ENCODE data around the gene ANK3.

The ANK3 gene

DNA sequence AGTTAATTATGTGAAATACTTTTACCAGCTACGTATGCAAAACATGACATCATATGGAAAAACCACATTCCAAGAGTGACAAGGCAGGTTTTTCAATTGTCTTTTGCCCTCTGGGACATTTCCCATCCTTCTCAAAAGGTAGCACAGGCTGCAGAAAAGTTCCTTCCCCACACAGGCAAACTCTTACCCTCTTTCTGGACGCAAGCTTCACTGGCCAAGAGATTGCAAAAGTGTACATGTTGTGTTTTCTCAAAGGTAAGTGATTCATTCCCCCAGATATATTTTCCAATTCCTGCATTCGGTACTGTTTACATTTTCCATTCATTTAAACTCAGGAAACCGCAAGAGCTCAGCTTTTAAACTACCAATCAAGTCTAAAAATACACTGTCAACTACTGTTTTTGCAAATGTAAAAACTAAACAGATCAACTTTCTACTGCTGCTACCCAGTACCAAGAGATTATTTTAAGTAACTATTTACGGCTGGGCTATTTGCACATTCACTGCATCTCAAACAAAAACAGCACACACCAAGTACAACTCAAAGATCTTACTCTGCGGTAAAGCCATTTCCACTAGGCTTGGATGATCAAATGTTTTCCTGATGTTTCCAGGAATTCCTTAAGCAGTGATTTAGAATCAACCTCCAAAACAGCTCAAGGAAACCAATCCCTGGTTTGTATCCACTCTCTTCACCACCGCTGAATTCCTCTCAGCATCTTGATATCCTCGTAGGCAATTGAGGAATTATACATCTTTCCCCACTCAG, 249.7 kb downstream of the ANK3 start:
- H3K27ac ChIP-seq (ENCODE audit: low read depth in 2 of 2, low read length in 2 of 2): peak overlapping the region; percentile 65 to 75
- peaks cover 8 to 18% of the 10 kb centered on the region in 2 donors for H3K4me1 ChIP-seq (ENCODE audit: control insufficient read depth in 2 of 2, insufficient read depth in 2 of 2, low read length in 2 of 2)
- peak overlapping the region; percentile 42 to 43 for H3K4me3 ChIP-seq (ENCODE audit: low read length in 2 of 2)
- H3K9me3 ChIP-seq (ENCODE audit: control insufficient read depth in 2 of 2, low read length in 2 of 2): no peaks in the 10 kb centered on the region
- no peaks in the 10 kb centered on the region for H3K36me3 ChIP-seq (ENCODE audit: control insufficient read depth in 2 of 2, insufficient read depth in 2 of 2, low read length in 2 of 2)
- no peaks in the 10 kb centered on the region for H3K27me3 ChIP-seq (ENCODE audit: control insufficient read depth in 2 of 2, insufficient read depth in 2 of 2, low read length in 2 of 2)
- H3K9ac ChIP-seq (ENCODE audit: low read depth in 1 of 2, low read length in 2 of 2): no peak overlapping the region

DNA sequence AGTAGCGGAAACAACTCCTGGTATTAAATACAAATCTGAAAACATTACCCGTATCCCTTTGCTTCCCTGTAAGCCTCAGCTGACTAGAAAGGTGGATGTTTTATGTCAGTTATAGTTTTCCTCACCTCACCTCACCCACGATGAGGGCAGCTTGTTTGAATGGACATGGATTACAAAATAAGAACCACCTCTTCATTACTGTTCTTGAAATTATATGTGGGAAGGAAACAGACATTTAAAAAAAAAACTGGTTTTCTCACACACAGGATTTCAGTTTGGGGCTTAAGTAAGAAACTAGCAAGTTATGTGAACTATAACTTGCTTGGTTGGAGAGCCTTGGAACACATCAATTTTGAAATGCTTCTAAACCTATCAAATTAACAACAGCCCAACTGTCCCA, 250.4 kb downstream of the ANK3 start:
- Histone ChIP-seq H3K36me3 (ENCODE audit: control insufficient read depth in 2 of 2, insufficient read depth in 2 of 2, low read length in 2 of 2) (no peaks in the 10 kb centered on the region), H3K9me3 (ENCODE audit: control insufficient read depth in 2 of 2, low read length in 2 of 2) (no peaks in the 10 kb centered on the region), H3K4me3 (ENCODE audit: low read length in 2 of 2) (peak overlapping the region; percentile 42 to 43), H3K4me1 (ENCODE audit: control insufficient read depth in 2 of 2, insufficient read depth in 2 of 2, low read length in 2 of 2) (peaks cover 8 to 18% of the 10 kb centered on the region in 2 donors), H3K9ac (ENCODE audit: low read depth in 1 of 2, low read length in 2 of 2) (no peak overlapping the region), H3K27me3 (ENCODE audit: control insufficient read depth in 2 of 2, insufficient read depth in 2 of 2, low read length in 2 of 2) (no peaks in the 10 kb centered on the region), H3K27ac (ENCODE audit: low read depth in 2 of 2, low read length in 2 of 2) (no peak overlapping the region)

DNA sequence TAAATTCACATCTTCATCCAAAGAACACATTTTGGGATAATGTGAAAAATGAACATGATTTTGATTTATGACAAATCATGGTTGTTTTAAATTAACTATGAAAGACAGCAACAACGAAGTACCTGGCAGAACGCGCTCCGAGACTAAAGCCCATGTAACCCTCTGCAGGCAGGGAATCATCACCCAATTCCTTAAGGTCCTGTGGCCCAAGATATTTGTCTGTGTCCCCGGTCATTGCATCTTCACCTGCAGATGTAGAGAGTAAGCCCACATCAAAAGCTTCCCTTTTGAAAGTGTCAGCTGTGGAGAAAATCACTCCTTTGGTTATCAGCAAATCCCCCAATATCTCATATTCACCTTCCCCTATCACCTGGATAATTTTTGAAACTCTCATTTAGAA, 250.8 kb downstream of the ANK3 start:
- H3K4me1 ChIP-seq (ENCODE audit: control insufficient read depth in 2 of 2, insufficient read depth in 2 of 2, low read length in 2 of 2): peaks cover 8 to 18% of the 10 kb centered on the region in 2 donors
- no peaks in the 10 kb centered on the region for H3K9me3 ChIP-seq (ENCODE audit: control insufficient read depth in 2 of 2, low read length in 2 of 2)
- no peaks in the 10 kb centered on the region for H3K36me3 ChIP-seq (ENCODE audit: control insufficient read depth in 2 of 2, insufficient read depth in 2 of 2, low read length in 2 of 2)
- H3K27ac ChIP-seq (ENCODE audit: low read depth in 2 of 2, low read length in 2 of 2): no peak overlapping the region
- H3K9ac ChIP-seq (ENCODE audit: low read depth in 1 of 2, low read length in 2 of 2): no peak overlapping the region
- H3K27me3 ChIP-seq (ENCODE audit: control insufficient read depth in 2 of 2, insufficient read depth in 2 of 2, low read length in 2 of 2): no peaks in the 10 kb centered on the region
- peak overlapping the region; percentile 42 to 43 for H3K4me3 ChIP-seq (ENCODE audit: low read length in 2 of 2)

DNA sequence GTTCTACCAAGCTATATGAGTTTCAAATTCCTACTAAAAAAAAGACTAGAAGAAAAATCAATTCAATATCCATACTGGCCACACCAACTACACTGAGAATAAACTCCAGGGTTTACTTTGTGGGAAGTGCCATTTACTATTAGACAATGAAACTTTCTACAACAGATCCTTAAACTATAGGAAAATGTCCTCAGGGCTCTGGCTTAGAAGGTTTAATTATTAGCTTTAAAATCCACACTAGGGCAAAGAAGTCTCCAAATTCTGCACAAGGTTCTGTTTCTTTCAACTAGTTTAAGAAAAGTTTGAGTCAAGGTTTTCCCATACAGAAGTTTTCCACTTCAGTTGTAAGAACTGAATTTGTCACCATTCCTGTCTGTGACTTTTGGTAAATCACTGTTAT, 251.6 kb downstream of the ANK3 start:
- no peaks in the 10 kb centered on the region for H3K27me3 ChIP-seq (ENCODE audit: control insufficient read depth in 2 of 2, insufficient read depth in 2 of 2, low read length in 2 of 2)
- H3K27ac ChIP-seq (ENCODE audit: low read depth in 2 of 2, low read length in 2 of 2): peak overlapping the region in 1 of 2 donors; percentile 28
- H3K4me3 ChIP-seq (ENCODE audit: low read length in 2 of 2): peak overlapping the region in 1 of 2 donors; percentile 33
- H3K9ac ChIP-seq (ENCODE audit: low read depth in 1 of 2, low read length in 2 of 2): no peak overlapping the region
- H3K4me1 ChIP-seq (ENCODE audit: control insufficient read depth in 2 of 2, insufficient read depth in 2 of 2, low read length in 2 of 2): peaks cover 8 to 16% of the 10 kb centered on the region in 2 donors
- no peaks in the 10 kb centered on the region for H3K36me3 ChIP-seq (ENCODE audit: control insufficient read depth in 2 of 2, insufficient read depth in 2 of 2, low read length in 2 of 2)
- no peaks in the 10 kb centered on the region for H3K9me3 ChIP-seq (ENCODE audit: control insufficient read depth in 2 of 2, low read length in 2 of 2)

DNA sequence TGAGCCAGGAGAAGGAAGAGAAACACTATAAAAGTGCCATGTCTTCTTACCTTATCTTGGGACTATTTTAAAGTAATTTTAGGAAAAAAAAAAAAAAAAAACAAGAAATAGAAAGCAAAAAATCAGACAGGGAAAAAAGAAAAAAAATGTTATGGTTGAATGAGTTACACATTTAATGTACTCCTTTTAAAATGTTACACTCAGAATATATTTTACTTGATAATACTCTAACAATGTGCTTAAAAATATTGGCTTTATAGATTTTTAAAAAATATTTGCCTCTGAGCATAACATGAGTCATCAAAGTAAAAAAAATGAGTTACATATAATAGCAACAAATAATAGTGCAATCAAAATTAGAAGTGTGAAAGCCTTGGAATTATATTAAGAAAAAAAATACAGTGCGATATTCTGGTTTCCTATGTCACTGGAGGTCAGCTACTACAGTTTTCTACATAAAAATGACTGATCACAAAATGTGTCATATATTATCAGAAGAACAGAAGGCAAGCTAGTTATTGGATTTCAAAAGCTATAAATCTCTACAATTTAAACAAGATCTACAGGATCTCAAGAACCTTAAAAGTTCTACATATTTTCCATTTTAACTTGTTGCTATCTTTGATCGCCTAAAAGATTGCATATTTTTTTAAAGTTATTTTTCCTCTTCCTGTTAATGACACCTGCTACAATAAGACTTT, 252.2 kb downstream of the ANK3 start:
- Histone ChIP-seq H3K27me3 (ENCODE audit: control insufficient read depth in 2 of 2, insufficient read depth in 2 of 2, low read length in 2 of 2) (no peaks in the 10 kb centered on the region), H3K9ac (ENCODE audit: low read depth in 1 of 2, low read length in 2 of 2) (no peak overlapping the region), H3K9me3 (ENCODE audit: control insufficient read depth in 2 of 2, low read length in 2 of 2) (no peaks in the 10 kb centered on the region), H3K4me3 (ENCODE audit: low read length in 2 of 2) (no peak overlapping the region), H3K27ac (ENCODE audit: low read depth in 2 of 2, low read length in 2 of 2) (no peak overlapping the region), H3K36me3 (ENCODE audit: control insufficient read depth in 2 of 2, insufficient read depth in 2 of 2, low read length in 2 of 2) (no peaks in the 10 kb centered on the region), H3K4me1 (ENCODE audit: control insufficient read depth in 2 of 2, insufficient read depth in 2 of 2, low read length in 2 of 2) (peaks cover 8 to 16% of the 10 kb centered on the region in 2 donors)

DNA sequence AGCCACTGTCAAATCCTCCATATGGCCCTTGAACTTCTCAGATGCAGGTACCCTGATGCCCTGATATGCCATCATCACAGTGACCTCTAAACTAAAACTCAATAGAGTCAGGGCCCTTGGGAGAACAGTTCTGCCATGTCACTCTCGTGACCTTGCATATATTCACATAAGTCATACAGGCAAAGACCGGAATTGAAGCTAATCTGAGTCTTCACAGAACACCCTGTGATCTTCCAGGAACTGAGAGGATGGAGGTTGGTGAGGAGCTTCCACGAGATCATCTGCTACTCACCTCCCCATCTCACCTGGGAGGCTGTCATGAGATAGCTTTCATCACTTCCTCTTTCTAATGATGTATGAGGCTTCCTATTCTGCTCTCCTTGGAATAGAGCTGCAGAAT, 254.7 kb downstream of the ANK3 start:
- Histone ChIP-seq H3K4me1 (ENCODE audit: control insufficient read depth in 2 of 2, insufficient read depth in 2 of 2, low read length in 2 of 2) (no peaks in the 10 kb centered on the region), H3K9ac (ENCODE audit: low read depth in 1 of 2, low read length in 2 of 2) (no peak overlapping the region), H3K27me3 (ENCODE audit: control insufficient read depth in 2 of 2, insufficient read depth in 2 of 2, low read length in 2 of 2) (no peaks in the 10 kb centered on the region), H3K27ac (ENCODE audit: low read depth in 2 of 2, low read length in 2 of 2) (no peak overlapping the region), H3K9me3 (ENCODE audit: control insufficient read depth in 2 of 2, low read length in 2 of 2) (no peaks in the 10 kb centered on the region), H3K4me3 (ENCODE audit: low read length in 2 of 2) (no peak overlapping the region), H3K36me3 (ENCODE audit: control insufficient read depth in 2 of 2, insufficient read depth in 2 of 2, low read length in 2 of 2) (no peaks in the 10 kb centered on the region)

DNA sequence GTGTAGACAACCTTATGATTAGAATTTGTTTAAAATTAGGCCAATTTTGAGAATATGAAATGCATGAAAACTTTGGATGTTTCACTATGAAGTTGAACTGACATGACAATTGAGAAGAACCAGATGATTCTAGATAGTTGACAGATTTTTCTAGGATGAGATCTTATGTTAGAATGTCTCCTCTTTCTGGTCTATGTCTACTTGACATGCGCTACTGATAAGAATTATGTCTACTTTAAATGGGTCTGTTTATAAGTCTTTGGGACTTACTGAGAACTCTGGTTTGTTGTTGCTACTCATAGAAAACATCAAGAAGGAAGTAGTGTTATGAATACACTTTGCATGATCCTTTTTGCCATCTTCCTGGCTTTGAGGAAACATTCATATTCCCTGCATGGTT, 255.1 kb downstream of the ANK3 start:
- H3K4me3 ChIP-seq (ENCODE audit: low read length in 2 of 2): no peak overlapping the region
- no peaks in the 10 kb centered on the region for H3K9me3 ChIP-seq (ENCODE audit: control insufficient read depth in 2 of 2, low read length in 2 of 2)
- no peaks in the 10 kb centered on the region for H3K36me3 ChIP-seq (ENCODE audit: control insufficient read depth in 2 of 2, insufficient read depth in 2 of 2, low read length in 2 of 2)
- H3K27ac ChIP-seq (ENCODE audit: low read depth in 2 of 2, low read length in 2 of 2): no peak overlapping the region
- H3K4me1 ChIP-seq (ENCODE audit: control insufficient read depth in 2 of 2, insufficient read depth in 2 of 2, low read length in 2 of 2): no peaks in the 10 kb centered on the region
- H3K27me3 ChIP-seq (ENCODE audit: control insufficient read depth in 2 of 2, insufficient read depth in 2 of 2, low read length in 2 of 2): no peaks in the 10 kb centered on the region
- H3K9ac ChIP-seq (ENCODE audit: low read depth in 1 of 2, low read length in 2 of 2): no peak overlapping the region

DNA sequence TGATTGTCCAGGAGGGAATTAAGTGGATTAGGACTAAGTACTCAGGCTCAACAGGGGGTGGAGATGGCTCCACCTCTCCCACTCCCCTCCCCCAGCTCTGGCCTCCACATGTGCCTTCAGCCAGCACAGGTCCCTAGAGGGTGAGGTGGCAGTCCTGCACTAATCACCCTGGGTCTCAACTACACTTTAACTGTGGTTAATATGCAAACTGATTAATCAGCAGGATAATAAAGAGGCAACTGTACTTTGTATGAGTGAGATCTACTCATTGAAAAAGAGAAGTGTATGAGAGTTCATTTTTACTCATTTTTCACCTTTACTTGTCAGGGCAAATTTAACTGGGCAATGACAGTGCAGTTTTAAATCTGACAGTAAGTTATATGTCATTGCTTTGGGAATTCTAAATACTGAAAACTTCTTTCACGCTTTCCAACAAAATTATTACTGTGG, 259.5 kb downstream of the ANK3 start:
- Histone ChIP-seq H3K27me3 (ENCODE audit: control insufficient read depth in 2 of 2, insufficient read depth in 2 of 2, low read length in 2 of 2) (no peaks in the 10 kb centered on the region), H3K36me3 (ENCODE audit: control insufficient read depth in 2 of 2, insufficient read depth in 2 of 2, low read length in 2 of 2) (no peaks in the 10 kb centered on the region), H3K27ac (ENCODE audit: low read depth in 2 of 2, low read length in 2 of 2) (no peak overlapping the region), H3K4me3 (ENCODE audit: low read length in 2 of 2) (no peak overlapping the region), H3K4me1 (ENCODE audit: control insufficient read depth in 2 of 2, insufficient read depth in 2 of 2, low read length in 2 of 2) (no peaks in the 10 kb centered on the region), H3K9ac (ENCODE audit: low read depth in 1 of 2, low read length in 2 of 2) (no peak overlapping the region), H3K9me3 (ENCODE audit: control insufficient read depth in 2 of 2, low read length in 2 of 2) (no peaks in the 10 kb centered on the region)

DNA sequence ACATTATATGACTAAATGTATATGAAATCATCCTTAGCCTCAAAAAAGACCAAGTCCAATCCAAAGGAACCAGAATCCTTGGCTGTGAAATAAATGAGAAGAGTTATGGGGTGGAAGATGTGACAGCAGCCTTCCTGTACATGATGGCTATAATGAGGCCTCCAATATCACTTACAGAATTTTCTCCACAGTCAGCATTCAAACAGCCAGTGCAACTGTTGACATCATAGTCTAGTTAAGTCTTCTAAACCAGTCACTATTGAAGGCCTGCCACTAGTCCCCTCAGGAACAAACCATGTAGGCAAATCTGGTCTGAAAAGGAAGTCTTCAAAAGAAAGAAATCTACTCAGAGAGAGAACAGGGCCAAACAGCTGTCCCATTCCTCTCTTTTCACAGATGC, 263.8 kb downstream of the ANK3 start:
- Histone ChIP-seq H3K9ac (ENCODE audit: low read depth in 1 of 2, low read length in 2 of 2) (no peak overlapping the region), H3K4me3 (ENCODE audit: low read length in 2 of 2) (no peak overlapping the region), H3K36me3 (ENCODE audit: control insufficient read depth in 2 of 2, insufficient read depth in 2 of 2, low read length in 2 of 2) (no peaks in the 10 kb centered on the region), H3K9me3 (ENCODE audit: control insufficient read depth in 2 of 2, low read length in 2 of 2) (no peaks in the 10 kb centered on the region), H3K4me1 (ENCODE audit: control insufficient read depth in 2 of 2, insufficient read depth in 2 of 2, low read length in 2 of 2) (peaks cover 0 to 2% of the 10 kb centered on the region in 2 donors), H3K27me3 (ENCODE audit: control insufficient read depth in 2 of 2, insufficient read depth in 2 of 2, low read length in 2 of 2) (no peaks in the 10 kb centered on the region), H3K27ac (ENCODE audit: low read depth in 2 of 2, low read length in 2 of 2) (no peak overlapping the region)

DNA sequence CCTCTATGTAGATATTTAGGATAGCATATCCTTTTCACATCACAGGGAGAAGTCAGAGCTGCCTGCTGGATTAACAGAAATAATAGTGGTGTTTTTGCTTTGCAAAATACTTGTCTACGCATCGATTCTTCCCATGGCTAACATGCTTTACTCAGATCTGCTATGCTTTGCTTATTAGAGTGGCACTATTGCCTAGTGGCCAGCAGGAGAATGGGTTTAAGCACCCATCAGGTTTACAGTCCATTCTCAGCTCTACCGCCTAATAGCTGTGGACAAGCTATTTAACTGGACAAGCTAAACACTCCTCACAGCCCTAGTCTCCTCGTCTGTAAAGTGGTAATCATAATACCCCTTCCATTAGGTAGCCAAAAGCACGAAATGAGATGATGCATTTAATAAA, 265.1 kb downstream of the ANK3 start:
- Histone ChIP-seq H3K9me3 (ENCODE audit: control insufficient read depth in 2 of 2, low read length in 2 of 2) (no peaks in the 10 kb centered on the region), H3K27ac (ENCODE audit: low read depth in 2 of 2, low read length in 2 of 2) (no peak overlapping the region), H3K4me3 (ENCODE audit: low read length in 2 of 2) (no peak overlapping the region), H3K4me1 (ENCODE audit: control insufficient read depth in 2 of 2, insufficient read depth in 2 of 2, low read length in 2 of 2) (peaks cover 0 to 2% of the 10 kb centered on the region in 2 donors), H3K36me3 (ENCODE audit: control insufficient read depth in 2 of 2, insufficient read depth in 2 of 2, low read length in 2 of 2) (no peaks in the 10 kb centered on the region), H3K9ac (ENCODE audit: low read depth in 1 of 2, low read length in 2 of 2) (no peak overlapping the region), H3K27me3 (ENCODE audit: control insufficient read depth in 2 of 2, insufficient read depth in 2 of 2, low read length in 2 of 2) (no peaks in the 10 kb centered on the region)
